Osteocyte (in vitro differentiated cells): ENCODE measurements around the gene ZNF451. TPM values are rescaled to one million over a fixed set of nuclear protein-coding genes. Genes with fewer than 3 reads are reported as not detected.

Experiments used
- DNase-seq: peaks from one replicate; pipeline ENCODE4 v3.0.0; 2021; ENCODE audit warnings: mixed read lengths; ENCODE audit not compliant: unreplicated experiment; ENCODE audit errors: extremely low spot score
- H3K27ac Mint-ChIP-seq: one replicate; pipeline ENCODE4 v1.8.0; 2021; ENCODE audit warnings: mild to moderate bottlenecking, mixed read lengths; ENCODE audit not compliant: unreplicated experiment
- H3K27me3 Mint-ChIP-seq: one replicate; pipeline ENCODE4 v1.8.0; 2021; ENCODE audit warnings: mixed read lengths; ENCODE audit not compliant: unreplicated experiment
- H3K36me3 Mint-ChIP-seq: one replicate; pipeline ENCODE4 v1.8.0; 2021; ENCODE audit warnings: mixed read lengths; ENCODE audit not compliant: unreplicated experiment
- H3K4me1 Mint-ChIP-seq: one replicate; pipeline ENCODE4 v1.8.0; 2021; ENCODE audit warnings: mixed read lengths; ENCODE audit not compliant: unreplicated experiment
- H3K4me3 Mint-ChIP-seq: one replicate; pipeline ENCODE4 v1.8.0; 2021; ENCODE audit warnings: mild to moderate bottlenecking, moderate library complexity, mixed read lengths; ENCODE audit not compliant: unreplicated experiment
- H3K9me3 Mint-ChIP-seq: one replicate; pipeline ENCODE4 v1.8.0; 2021; ENCODE audit warnings: mixed read lengths; ENCODE audit not compliant: unreplicated experiment
- total RNA-seq: library from RNA; stranded (reverse); gene quantifications from 2 replicates; pipeline ENCODE4 v1.2.1, GENCODE V29; 2021
- TF ChIP-seq, protein P1 (sequence below): fragments of 200-600 bp; sonication (generic); IDR thresholded peaks from 2 replicates; pipeline ENCODE4 v1.5.0; 2021; ENCODE audit warnings: antibody characterized with exemption, mild to moderate bottlenecking, moderate library complexity

Gene ZNF451
- total RNA-seq, 1 donor from 2014 or later = 53.6 TPM

- no peak for DNase-seq
- TF ChIP-seq, protein P1, sequence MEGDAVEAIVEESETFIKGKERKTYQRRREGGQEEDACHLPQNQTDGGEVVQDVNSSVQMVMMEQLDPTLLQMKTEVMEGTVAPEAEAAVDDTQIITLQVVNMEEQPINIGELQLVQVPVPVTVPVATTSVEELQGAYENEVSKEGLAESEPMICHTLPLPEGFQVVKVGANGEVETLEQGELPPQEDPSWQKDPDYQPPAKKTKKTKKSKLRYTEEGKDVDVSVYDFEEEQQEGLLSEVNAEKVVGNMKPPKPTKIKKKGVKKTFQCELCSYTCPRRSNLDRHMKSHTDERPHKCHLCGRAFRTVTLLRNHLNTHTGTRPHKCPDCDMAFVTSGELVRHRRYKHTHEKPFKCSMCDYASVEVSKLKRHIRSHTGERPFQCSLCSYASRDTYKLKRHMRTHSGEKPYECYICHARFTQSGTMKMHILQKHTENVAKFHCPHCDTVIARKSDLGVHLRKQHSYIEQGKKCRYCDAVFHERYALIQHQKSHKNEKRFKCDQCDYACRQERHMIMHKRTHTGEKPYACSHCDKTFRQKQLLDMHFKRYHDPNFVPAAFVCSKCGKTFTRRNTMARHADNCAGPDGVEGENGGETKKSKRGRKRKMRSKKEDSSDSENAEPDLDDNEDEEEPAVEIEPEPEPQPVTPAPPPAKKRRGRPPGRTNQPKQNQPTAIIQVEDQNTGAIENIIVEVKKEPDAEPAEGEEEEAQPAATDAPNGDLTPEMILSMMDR = no peak
- H3K27me3 Mint-ChIP-seq = no peaks in the 10 kb centered on the region
- no peak overlapping the region for H3K4me3 Mint-ChIP-seq
- peak overlapping the region; percentile 49 for H3K27ac Mint-ChIP-seq
- peaks cover 31% of the 10 kb centered on the region for H3K4me1 Mint-ChIP-seq
- no peaks in the 10 kb centered on the region for H3K9me3 Mint-ChIP-seq
- H3K36me3 Mint-ChIP-seq = peaks cover 11% of the 10 kb centered on the region
Observed at GRCh38 chr6:57201718-57202117, 111.7 kb downstream of the ZNF451 start.

- no peak overlapping the region for H3K4me3 Mint-ChIP-seq
- DNase-seq = no peak
- no peaks in the 10 kb centered on the region for H3K9me3 Mint-ChIP-seq
- H3K36me3 Mint-ChIP-seq = peaks cover 14% of the 10 kb centered on the region
- H3K27ac Mint-ChIP-seq = peak overlapping the region; percentile 61
- TF ChIP-seq, protein P1 = no peak
- no peaks in the 10 kb centered on the region for H3K27me3 Mint-ChIP-seq
- peaks cover 29% of the 10 kb centered on the region for H3K4me1 Mint-ChIP-seq
Observed at GRCh38 chr6:57205550-57206328, 115.8 kb downstream of the ZNF451 start.

DNA sequence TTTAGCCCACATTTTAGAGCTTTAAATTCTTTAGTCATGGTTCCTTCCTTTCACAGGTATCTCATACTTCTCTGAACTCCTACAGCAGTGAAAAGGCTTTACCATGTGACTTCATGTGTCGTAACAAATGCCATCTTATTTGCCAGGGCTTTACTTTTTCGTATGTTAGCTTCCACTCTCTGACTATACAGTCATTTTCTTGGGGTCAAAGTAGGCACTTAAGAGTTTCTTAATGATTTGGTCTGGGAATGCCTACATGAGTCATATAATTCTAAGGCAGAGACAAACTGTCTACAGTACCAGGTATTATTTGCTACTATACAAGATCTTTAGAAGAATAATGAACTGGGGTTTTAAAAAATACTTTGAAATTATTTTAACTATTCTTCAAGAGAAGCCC is 117.2 kb downstream of the ZNF451 start:
- H3K9me3 Mint-ChIP-seq = no peaks in the 10 kb centered on the region
- DNase-seq = no peak
- H3K36me3 Mint-ChIP-seq = peaks cover 14% of the 10 kb centered on the region

DNA sequence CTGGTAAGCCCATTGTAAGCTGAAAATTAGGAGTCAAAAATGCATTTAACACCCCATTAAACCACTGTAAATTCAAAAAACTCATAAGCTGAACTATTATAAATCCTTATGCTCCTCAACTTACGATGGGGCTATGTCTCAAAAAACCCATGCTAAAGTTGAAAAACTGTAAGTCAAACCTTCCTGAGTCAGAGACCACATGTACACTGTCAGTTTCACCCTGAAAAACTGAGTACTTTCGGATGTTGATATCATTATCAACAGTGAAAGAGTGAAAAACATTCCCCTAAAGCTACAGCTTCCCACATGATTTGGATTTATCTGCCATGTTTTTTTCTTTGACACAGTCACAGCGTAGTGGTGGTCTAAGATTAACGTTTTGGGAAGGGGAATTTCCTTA is 117.9 kb downstream of the ZNF451 start:
- TF ChIP-seq, protein P1 = no peak
- H3K27ac Mint-ChIP-seq = no peak overlapping the region
- H3K27me3 Mint-ChIP-seq = no peaks in the 10 kb centered on the region
- H3K4me1 Mint-ChIP-seq = peaks cover 37% of the 10 kb centered on the region
- no peak for DNase-seq
- no peak overlapping the region for H3K4me3 Mint-ChIP-seq
- peaks cover 14% of the 10 kb centered on the region for H3K36me3 Mint-ChIP-seq
- H3K9me3 Mint-ChIP-seq = no peaks in the 10 kb centered on the region

More for the DNA sequence above, 117.2 kb downstream of the ZNF451 start:
- Mint-ChIP-seq H3K4me1 (peaks cover 35% of the 10 kb centered on the region), H3K27me3 (no peaks in the 10 kb centered on the region), H3K4me3 (no peak overlapping the region), H3K27ac (peak overlapping the region; percentile 44)
- TF ChIP-seq, protein P1 = no peak

DNA sequence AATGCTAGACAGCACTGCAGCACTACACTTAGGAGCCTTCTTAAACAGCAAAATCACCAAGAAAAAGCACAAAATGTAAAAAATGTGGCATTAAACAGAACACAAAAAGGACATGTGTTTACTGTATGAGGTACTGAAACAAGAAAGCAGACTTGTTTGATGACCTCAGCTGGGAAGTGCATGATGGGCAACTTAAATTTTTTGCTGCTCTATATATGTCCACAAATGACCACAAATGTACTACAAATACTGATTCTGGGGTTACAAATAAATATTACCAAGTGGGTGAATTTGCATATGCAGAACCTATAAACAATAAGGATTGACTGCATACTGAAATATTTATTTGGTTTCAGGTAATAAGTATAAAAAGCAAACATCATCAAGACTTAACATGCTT is 119.0 kb downstream of the ZNF451 start:
- H3K27ac Mint-ChIP-seq = no peak overlapping the region
- H3K9me3 Mint-ChIP-seq = no peaks in the 10 kb centered on the region
- no peak for DNase-seq
- TF ChIP-seq, protein P1 = no peak
- H3K36me3 Mint-ChIP-seq = peaks cover 14% of the 10 kb centered on the region
- H3K27me3 Mint-ChIP-seq = no peaks in the 10 kb centered on the region
- no peak overlapping the region for H3K4me3 Mint-ChIP-seq
- H3K4me1 Mint-ChIP-seq = peaks cover 40% of the 10 kb centered on the region
